Mammary epithelial cell (primary cell): ENCODE data around the gene MSS51.

ENCODE experiments used
- CTCF ChIP-seq, 2 donors: IDR thresholded peaks in 1 of 2; conservative IDR thresholded peaks in 1 of 2; 2 replicates each; pipeline ENCODE4 v1.5.1; 2011 to 2012; ENCODE audit warnings: inconsistent platforms in 2 of 2, low read length in 2 of 2, mild to moderate bottlenecking in 2 of 2, control low read depth in 1 of 2, low read depth in 1 of 2; ENCODE audit not compliant: insufficient read depth in 1 of 2; ENCODE audit errors: extremely low read depth in 1 of 2
- EZH2 ChIP-seq: IDR thresholded peaks from 2 replicates; pipeline ENCODE4 v1.6.1; 2012; ENCODE audit warnings: low read length, inconsistent platforms, borderline replicate concordance

DNA sequence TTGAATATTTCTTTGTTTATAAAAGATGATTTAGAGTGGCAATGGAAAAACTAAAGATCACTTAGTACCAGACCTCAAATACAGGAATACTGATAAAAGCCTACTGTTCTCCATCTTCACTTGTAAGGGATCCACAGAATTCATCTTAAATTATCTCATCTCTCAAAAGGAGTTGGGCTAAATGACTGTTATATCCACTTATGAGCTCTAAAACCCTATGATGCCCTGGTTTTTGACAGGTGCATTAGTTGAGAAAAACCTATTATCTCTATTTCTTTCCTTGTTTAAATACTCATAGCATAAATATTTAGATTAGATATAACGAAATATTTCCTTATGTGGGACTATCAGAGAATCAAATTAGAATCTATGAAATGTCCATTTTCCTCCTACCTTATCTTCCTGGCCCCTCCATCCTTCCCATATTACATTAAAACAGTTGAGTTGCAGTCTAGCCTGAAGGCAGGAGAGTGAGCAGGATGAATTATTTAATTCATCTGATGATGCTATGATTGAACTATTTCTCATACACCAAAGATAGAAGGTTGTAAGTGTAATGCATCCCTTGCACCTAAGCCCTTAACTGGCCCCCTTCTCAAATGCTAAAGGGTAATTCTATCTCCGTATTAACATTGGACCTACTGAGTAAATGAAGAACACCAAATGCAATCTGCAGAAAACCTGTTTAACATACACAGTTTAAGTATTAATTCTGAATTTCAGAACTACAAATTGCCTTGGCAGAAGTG lies 32.8 kb upstream of the MSS51 start:
- no peak for TF ChIP-seq CTCF (conservative IDR thresholded peaks at IDR 0.05 in 1 of 2, IDR thresholded peaks at IDR 0.05 in 1 of 2; ENCODE audit: extremely low read depth in 1 of 2, insufficient read depth in 1 of 2, low read depth in 1 of 2, low read length in 2 of 2)
- TF ChIP-seq EZH2: no peak
